B cell (primary cell): Measurements from ENCODE around the gene PTPRQ. TPM values are rescaled to one million over a fixed set of nuclear protein-coding genes. Genes with fewer than 3 reads are reported as not detected.

Experiments used
- ATAC-seq: fragments of 200-7000 bp; cut with Tn5 transposase; one replicate; pipeline ENCODE4 v1.10.0; 2021; ENCODE audit warnings: low read depth, mild to moderate bottlenecking, moderate number of reproducible peaks, moderate library complexity
- CTCF ChIA-PET: fragments of 350-600 bp; sonication (Branson Sonifier 250); formaldehyde crosslinking; loops from one replicate; lab custom pipeline; 2021; ENCODE audit warnings: antibody characterized with exemption, inconsistent platforms; lab: Charles Lee
- POLR2A ChIA-PET: fragments of 350-600 bp; sonication (Branson Sonifier 250); formaldehyde crosslinking; loops from one replicate; lab custom pipeline; 2021; ENCODE audit warnings: antibody characterized with exemption; lab: Charles Lee
- DNase-seq: peaks from one replicate; pipeline ENCODE4 v3.0.0; 2013
- H2AFZ ChIP-seq: 2 replicates; pipeline ENCODE4 v1.6.1; 2012; ENCODE audit warnings: mild to moderate bottlenecking, low read depth, low read length; ENCODE audit not compliant: insufficient read depth, poor library complexity, severe bottlenecking
- H3K27ac ChIP-seq, 2 donors: 1 replicate in 1 of 2; 2 replicates in 1 of 2; pipeline ENCODE4 v1.5.1; 2012 to 2013; ENCODE audit warnings: low read length in 2 of 2, mild to moderate bottlenecking in 2 of 2, moderate library complexity in 1 of 2
- H3K27me3 ChIP-seq, 4 experiments: fragments of 200-600 bp in 1 of 4; sonication (generic) in 1 of 4; replicated peaks in 1 of 4; 1 replicate in 2 of 4; 2 replicates in 2 of 4; pipeline versions ENCODE4 v1.6.1 to v1.7.0; 2013 to 2016; ENCODE audit warnings: low read length in 3 of 4, mild to moderate bottlenecking in 2 of 4, mixed read lengths in 1 of 4, moderate library complexity in 1 of 4; ENCODE audit not compliant: insufficient read depth in 4 of 4, control insufficient read depth in 3 of 4; ENCODE audit errors: control extremely low read depth in 1 of 4
- H3K36me3 ChIP-seq, 2 experiments: replicated peaks in 1 of 2; 1 replicate in 1 of 2; 2 replicates in 1 of 2; pipeline versions ENCODE4 v1.6.1 to v1.7.1; 2013; ENCODE audit warnings: low read length in 1 of 2; ENCODE audit not compliant: insufficient read depth in 2 of 2, control insufficient read depth in 1 of 2; ENCODE audit errors: control extremely low read depth in 1 of 2, extremely low read depth in 1 of 2
- H3K4me1 ChIP-seq, 2 donors: fragments of 200-600 bp in 1 of 2; sonication (generic) in 1 of 2; 1 replicate in 1 of 2; 2 replicates in 1 of 2; pipeline versions ENCODE4 v1.5.1 to v1.6.1; 2013 to 2017; ENCODE audit warnings: low read length in 2 of 2; ENCODE audit not compliant: control insufficient read depth in 2 of 2, insufficient read depth in 2 of 2
- H3K4me2 ChIP-seq: replicated peaks from 2 replicates; pipeline ENCODE3; 2012; ENCODE audit warnings: mild to moderate bottlenecking, low read depth, low read length; ENCODE audit not compliant: poor library complexity, severe bottlenecking
- H3K4me3 ChIP-seq, 5 experiments: fragments of 200-600 bp in 1 of 5; sonication (generic) in 1 of 5; 1 replicate in 3 of 5; 2 replicates in 2 of 5; pipeline versions ENCODE4 v1.5.1 to v1.7.0; 2011 to 2016; ENCODE audit warnings: low read length in 4 of 5, mild to moderate bottlenecking in 4 of 5, low read depth in 2 of 5, control low read depth in 1 of 5, moderate library complexity in 1 of 5; ENCODE audit not compliant: insufficient read depth in 1 of 5; ENCODE audit errors: control extremely low read depth in 1 of 5, extremely low read depth in 1 of 5
- H3K79me2 ChIP-seq: fragments of 200-600 bp; sonication (generic); one replicate; pipeline ENCODE4 v1.6.0; 2016; ENCODE audit warnings: low read length; ENCODE audit not compliant: control insufficient read depth, insufficient read depth
- H3K9ac ChIP-seq: fragments of 200-600 bp; sonication (generic); 2 replicates; pipeline ENCODE4 v1.6.1; 2017; ENCODE audit warnings: mild to moderate bottlenecking, low read length, moderate library complexity
- H3K9me3 ChIP-seq, 3 donors: one replicate each; pipeline versions ENCODE4 v1.6.1 to v1.7.1; 2013; ENCODE audit warnings: low read length in 2 of 3; ENCODE audit not compliant: control insufficient read depth in 2 of 3, insufficient read depth in 1 of 3; ENCODE audit errors: control extremely low read depth in 1 of 3
- H4K20me1 ChIP-seq: 2 replicates; pipeline ENCODE4 v1.6.0; 2012; ENCODE audit warnings: mild to moderate bottlenecking, low read length; ENCODE audit not compliant: insufficient read depth, control insufficient read depth, poor library complexity, severe bottlenecking
- H3K27ac Mint-ChIP-seq: one replicate; pipeline ENCODE4 v1.8.0; 2021; ENCODE audit warnings: mixed read lengths
- H3K27me3 Mint-ChIP-seq: one replicate; pipeline ENCODE4 v1.8.0; 2021; ENCODE audit warnings: mixed read lengths
- H3K4me1 Mint-ChIP-seq: one replicate; pipeline ENCODE4 v1.8.0; 2021; ENCODE audit warnings: mixed read lengths
- H3K4me3 Mint-ChIP-seq: one replicate; pipeline ENCODE4 v1.8.0; 2021; ENCODE audit warnings: mixed read lengths
- H3K9me3 Mint-ChIP-seq: one replicate; pipeline ENCODE4 v1.8.0; 2022; ENCODE audit warnings: mixed read lengths; ENCODE audit not compliant: insufficient read depth
- CTCF ChIP-seq: fragments of 200-600 bp; IDR thresholded peaks from one replicate; pipeline ENCODE4 v1.8.0; 2022; ENCODE audit warnings: antibody characterized with exemption, mild to moderate bottlenecking
- EZH2 ChIP-seq: IDR thresholded peaks from 2 replicates; pipeline ENCODE4 v1.6.1; 2012; ENCODE audit warnings: borderline replicate concordance, low read depth, mild to moderate bottlenecking, moderate library complexity, low read length; ENCODE audit not compliant: insufficient read depth, poor library complexity, severe bottlenecking
- intact Hi-C: fragments of 100-400 bp; cut with micrococcal nuclease; formaldehyde crosslinking; loops from one replicate; pipeline ENCODE4 v1.10.0; 2022
- polyA plus RNA-seq: library from polyadenylated mRNA; depleted of rRNA; stranded (reverse); fragments of >200 nt; gene quantifications from 2 replicates; pipeline ENCODE4 v1.2.3, GENCODE V29; 2012
- total RNA-seq, 2 donors: library from RNA; stranded (reverse); fragments of 120-200 nt in 1 of 2; gene quantifications; 1 replicate in 1 of 2; 2 replicates in 1 of 2; pipeline versions ENCODE4 v1.2.3 to v1.2.4, GENCODE V29; 2013 to 2022

The PTPRQ gene
- total and polyA plus RNA-seq, 2 donors (not counting 1 experiment from before 2014, with no cell fraction given), result not detected

DNA sequence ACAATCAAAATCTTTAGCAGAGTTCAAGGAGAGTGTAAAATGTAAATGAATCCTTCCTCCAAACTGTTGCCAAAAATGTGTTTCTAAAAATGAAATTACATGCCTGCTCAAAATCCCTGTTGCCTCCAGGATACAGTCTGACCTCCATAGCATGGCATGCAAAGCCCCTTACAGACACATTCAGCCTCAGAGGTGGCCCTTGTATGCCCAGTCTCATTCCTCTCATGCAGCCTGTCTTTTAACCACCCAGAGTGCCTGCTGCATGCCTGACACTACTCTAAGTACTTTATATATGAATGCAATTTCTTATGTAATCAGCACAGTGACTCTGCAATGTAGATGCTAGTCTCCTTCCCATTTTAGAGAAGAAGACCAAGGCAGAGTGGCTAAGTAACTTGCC is 24.4 kb upstream of the PTPRQ start:
- CTCF ChIA-PET, result no interaction called here

GRCh38 chr12:80420075-80420474 is 24.0 kb upstream of the PTPRQ start:
- no peaks in the 10 kb centered on the region for H3K27me3 Mint-ChIP-seq
- H3K27me3 ChIP-seq, result no peaks in the 10 kb centered on the region
- no peak for ATAC-seq
- DNase-seq, result no peak
- no peak overlapping the region for H3K4me2 ChIP-seq
- no peak overlapping the region for H2AFZ ChIP-seq
- no peak overlapping the region for H3K4me3 Mint-ChIP-seq
- no peaks in the 10 kb centered on the region for H3K4me1 ChIP-seq
- no peak overlapping the region for H3K4me3 ChIP-seq
- no peaks in the 10 kb centered on the region for H3K9me3 Mint-ChIP-seq
- no peak overlapping the region for H3K27ac ChIP-seq
- no peak overlapping the region for H3K9ac ChIP-seq
- H4K20me1 ChIP-seq, result no peaks in the 10 kb centered on the region
- POLR2A ChIA-PET, result no interaction called here
- intact Hi-C loops, result no loop called here
- H3K36me3 ChIP-seq, result no peaks in the 10 kb centered on the region
- no peaks in the 10 kb centered on the region for H3K4me1 Mint-ChIP-seq
- no peaks in the 10 kb centered on the region for H3K79me2 ChIP-seq
- CTCF ChIA-PET, result no interaction called here
- no peaks in the 10 kb centered on the region for H3K9me3 ChIP-seq
- TF ChIP-seq EZH2, result no peak
- no peak for TF ChIP-seq CTCF
- no peak overlapping the region for H3K27ac Mint-ChIP-seq

More for the DNA sequence above, 24.4 kb upstream of the PTPRQ start:
- no peak overlapping the region for H2AFZ ChIP-seq
- no peak overlapping the region for H3K4me3 ChIP-seq
- Mint-ChIP-seq H3K27me3 (no peaks in the 10 kb centered on the region), H3K27ac (no peak overlapping the region), H3K4me3 (no peak overlapping the region), H3K4me1 (no peaks in the 10 kb centered on the region), H3K9me3 (no peaks in the 10 kb centered on the region)
- no peak for ATAC-seq
- no peaks in the 10 kb centered on the region for H3K79me2 ChIP-seq
- H3K4me2 ChIP-seq, result no peak overlapping the region
- H3K9me3 ChIP-seq, result no peaks in the 10 kb centered on the region
- no peaks in the 10 kb centered on the region for H3K4me1 ChIP-seq
- POLR2A ChIA-PET, result no interaction called here
- no peaks in the 10 kb centered on the region for H4K20me1 ChIP-seq
- no peak overlapping the region for H3K9ac ChIP-seq
- no peaks in the 10 kb centered on the region for H3K27me3 ChIP-seq
- no peak overlapping the region for H3K27ac ChIP-seq
- no peaks in the 10 kb centered on the region for H3K36me3 ChIP-seq
- intact Hi-C loops, result no loop called here
- DNase-seq, result no peak
- no peak for TF ChIP-seq EZH2
- TF ChIP-seq CTCF, result no peak
